ENCODE measurements around the gene C3orf33.

The C3orf33 gene

DNA sequence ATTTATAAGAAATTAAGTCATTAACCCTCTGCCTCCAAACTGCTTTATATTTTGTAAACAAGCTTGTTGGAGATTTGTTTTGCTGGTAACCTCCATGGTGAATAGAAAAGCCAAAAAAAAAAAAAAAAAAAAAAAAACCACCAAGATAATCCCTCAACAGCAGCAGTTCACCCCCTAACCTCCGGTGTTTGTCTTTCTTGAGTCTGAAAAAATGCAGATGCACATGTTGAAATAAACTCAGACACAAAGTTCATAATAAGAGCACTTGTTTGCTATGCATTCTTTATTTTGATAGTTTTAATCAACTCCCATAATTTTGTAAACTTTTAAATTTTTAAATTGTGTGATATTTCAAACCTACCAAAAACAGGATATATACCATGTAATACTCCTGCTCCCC lies 59.4 kb downstream of the C3orf33 start:
- no peak for DNase-seq (ENCODE audit: low read depth)
- no peak overlapping the region for H3K4me3 ChIP-seq (ENCODE audit: low read depth, low read length)
- no peak for TF ChIP-seq CTCF (IDR thresholded peaks at IDR 0.05; ENCODE audit: control insufficient read depth, extremely low read depth, insufficient read depth)

DNA sequence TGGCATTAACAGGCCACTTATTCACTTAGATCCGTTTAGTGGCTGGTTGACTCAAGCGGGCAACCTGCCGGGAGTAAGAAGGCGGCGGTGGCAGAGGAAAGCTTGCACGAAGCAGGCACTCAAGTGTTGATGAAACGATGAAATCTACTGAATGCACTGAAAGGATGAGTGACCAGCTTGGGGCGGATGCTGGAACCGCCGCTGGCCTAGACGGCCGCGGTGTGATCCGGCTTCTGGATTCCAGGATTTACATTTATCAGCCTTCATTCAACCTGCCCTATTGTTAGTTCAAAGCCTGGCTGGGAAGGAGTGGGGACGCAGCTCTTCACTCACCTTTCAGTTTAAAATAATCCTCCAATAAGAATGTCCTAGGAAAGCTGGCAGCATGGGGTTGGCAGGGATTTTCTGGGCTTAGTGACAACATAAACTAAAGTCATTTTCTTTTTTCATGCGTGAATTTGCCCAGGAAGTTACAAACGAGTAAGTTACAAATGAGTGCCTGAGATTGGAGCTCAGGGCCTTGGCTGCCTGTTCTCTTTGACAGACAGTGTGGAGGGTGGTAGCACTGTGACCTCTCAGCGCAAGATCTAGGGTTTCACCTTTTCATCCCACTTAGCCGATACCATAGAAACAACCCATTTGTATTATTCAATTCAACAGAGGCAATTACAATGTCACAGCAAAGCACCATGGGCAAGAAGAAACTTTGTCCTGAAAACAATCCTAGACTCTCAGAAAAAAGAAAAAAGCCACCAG lies 60.1 kb downstream of the C3orf33 start:
- no peak for DNase-seq (ENCODE audit: low read depth)
- no peak for TF ChIP-seq CTCF (IDR thresholded peaks at IDR 0.05; ENCODE audit: control insufficient read depth, extremely low read depth, insufficient read depth)
- H3K4me3 ChIP-seq (ENCODE audit: low read depth, low read length): no peak overlapping the region

DNA sequence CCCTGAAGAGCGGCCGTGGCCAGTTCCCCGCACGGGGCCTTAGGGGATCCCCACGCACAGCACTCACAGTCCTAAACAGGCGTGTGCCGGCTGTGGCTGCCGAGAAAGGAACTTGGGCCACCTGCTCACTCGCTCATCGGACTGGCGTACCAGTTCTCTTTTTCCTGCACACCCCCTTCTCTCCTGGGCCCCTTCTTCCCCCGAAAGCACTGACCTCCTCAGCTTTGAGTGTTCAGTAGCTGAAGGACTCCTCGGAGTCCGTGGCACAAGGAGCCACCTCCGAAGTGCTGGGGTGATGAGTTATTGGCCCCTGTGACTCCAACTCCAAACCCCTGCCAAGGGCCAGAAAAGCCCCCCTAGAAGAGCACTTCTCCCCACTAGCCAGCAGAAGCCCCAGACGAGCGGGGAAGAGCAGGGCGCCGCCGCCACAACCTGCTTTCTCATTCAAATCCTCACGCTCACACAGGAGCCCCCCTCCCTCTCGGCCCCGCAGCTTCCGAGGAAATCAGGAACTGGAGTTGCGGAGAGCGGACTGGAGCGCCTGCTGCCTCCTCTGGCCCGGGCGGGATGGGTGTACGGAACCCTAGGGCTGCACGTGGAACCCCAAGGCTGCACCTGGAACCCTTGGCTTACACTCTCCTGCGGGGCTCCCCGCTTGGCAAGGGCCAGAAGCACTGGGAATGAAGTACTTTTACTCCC lies 61.3 kb downstream of the C3orf33 start, which contains the start of gene PLCH1:
Gene PLCH1, minus strand, starts transcription at position 446 of the 699 bp plus-strand sequence. CDS start 40,847 bp downstream, outside the sequence.
- H3K4me3 ChIP-seq (ENCODE audit: low read depth, low read length): peak within 1 kb of the TSS; percentile 82

GRCh38 chr3:155744010-155744625 lies 62.0 kb downstream of the C3orf33 start:
- no peak for DNase-seq (ENCODE audit: low read depth)
- TF ChIP-seq CTCF (IDR thresholded peaks at IDR 0.05; ENCODE audit: control insufficient read depth, extremely low read depth, insufficient read depth): no peak
- peak overlapping the region; percentile 82 for H3K4me3 ChIP-seq (ENCODE audit: low read depth, low read length)

More for the DNA sequence above, 61.3 kb downstream of the C3orf33 start, which contains the start of gene PLCH1:
- no peak for DNase-seq (ENCODE audit: low read depth)
- TF ChIP-seq CTCF (IDR thresholded peaks at IDR 0.05; ENCODE audit: control insufficient read depth, extremely low read depth, insufficient read depth): no peak

DNA sequence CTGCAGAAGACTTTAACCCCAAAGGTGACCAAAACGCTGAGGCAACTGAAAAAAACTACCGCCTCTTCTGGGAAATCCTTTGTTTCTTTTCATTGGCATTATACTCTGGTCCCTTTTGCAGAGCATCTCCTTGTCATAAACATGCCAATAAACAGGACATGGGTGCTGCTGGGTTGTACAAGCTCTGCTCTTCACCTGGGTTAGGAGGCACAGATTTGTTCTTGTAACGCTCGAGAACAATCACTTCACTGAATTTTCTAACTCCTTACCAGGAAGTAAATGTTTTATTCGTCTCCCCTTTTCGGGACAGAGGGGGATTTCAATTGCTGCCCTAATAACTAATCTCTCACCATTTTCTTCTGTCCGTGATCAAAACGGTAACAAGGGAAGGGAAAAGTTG lies 62.5 kb downstream of the C3orf33 start:
- no peak for DNase-seq (ENCODE audit: low read depth)
- TF ChIP-seq CTCF (IDR thresholded peaks at IDR 0.05; ENCODE audit: control insufficient read depth, extremely low read depth, insufficient read depth): no peak
- H3K4me3 ChIP-seq (ENCODE audit: low read depth, low read length): peak overlapping the region; percentile 82

- no peak for TF ChIP-seq CTCF (IDR thresholded peaks at IDR 0.05; ENCODE audit: control insufficient read depth, extremely low read depth, insufficient read depth)
- no peak for DNase-seq (ENCODE audit: low read depth)
- no peak overlapping the region for H3K4me3 ChIP-seq (ENCODE audit: low read depth, low read length)
Observed at GRCh38 chr3:155742349-155742965, 63.6 kb downstream of the C3orf33 start.

Data from LNCaP clone FGC (cell line).